Mesenchymal stem cell (in vitro differentiated cells and primary cell): ENCODE measurements around the gene EXOC3.
A peak's percentile ranks its signal among the peaks of the same experiment; 100 is the strongest.

Experiments used
- DNase-seq: peaks from one replicate; pipeline ENCODE4 v3.0.0-alpha.2; 2013
- H2AFZ ChIP-seq: one replicate; pipeline ENCODE4 v1.6.1; 2013; ENCODE audit warnings: low read depth, mild to moderate bottlenecking, control low read depth, inconsistent platforms, low read length, moderate library complexity
- H2AK5ac ChIP-seq: 2 replicates; pipeline ENCODE4 v1.6.1; 2013; ENCODE audit warnings: low read length, moderate library complexity, mild to moderate bottlenecking, inconsistent platforms; ENCODE audit not compliant: severe bottlenecking
- H2BK120ac ChIP-seq: one replicate; pipeline ENCODE4 v1.6.1; 2013; ENCODE audit warnings: low read depth, mild to moderate bottlenecking, inconsistent platforms, low read length, moderate library complexity
- H2BK12ac ChIP-seq, 2 experiments: one replicate each; pipeline ENCODE4 v1.6.1; 2013; ENCODE audit warnings: inconsistent platforms in 2 of 2, low read length in 2 of 2, mild to moderate bottlenecking in 2 of 2, moderate library complexity in 2 of 2, control low read depth in 1 of 2
- H2BK15ac ChIP-seq: one replicate; pipeline ENCODE4 v1.6.1; 2013; ENCODE audit warnings: mild to moderate bottlenecking, low read depth, inconsistent platforms; ENCODE audit not compliant: poor library complexity, severe bottlenecking
- H2BK5ac ChIP-seq: 2 replicates; pipeline ENCODE4 v1.6.1; 2013; ENCODE audit warnings: low read depth, mild to moderate bottlenecking, low read length, control low read depth, inconsistent platforms; ENCODE audit not compliant: poor library complexity, severe bottlenecking
- H3K14ac ChIP-seq, 2 experiments: one replicate each; pipeline ENCODE4 v1.6.1; 2013; ENCODE audit warnings: inconsistent platforms in 2 of 2, low read length in 2 of 2, control low read depth in 1 of 2, mild to moderate bottlenecking in 1 of 2, moderate library complexity in 1 of 2
- H3K18ac ChIP-seq, 2 experiments: one replicate each; pipeline ENCODE4 v1.6.1; 2013; ENCODE audit warnings: inconsistent platforms in 2 of 2, low read length in 2 of 2, control low read depth in 1 of 2, low read depth in 1 of 2, mild to moderate bottlenecking in 1 of 2
- H3K23ac ChIP-seq, 2 experiments: one replicate each; pipeline ENCODE4 v1.6.1; 2013; ENCODE audit warnings: inconsistent platforms in 2 of 2, low read length in 2 of 2, mild to moderate bottlenecking in 2 of 2, moderate library complexity in 2 of 2, control low read depth in 1 of 2
- H3K27ac ChIP-seq: 2 replicates; pipeline ENCODE4 v1.5.1; 2013; ENCODE audit warnings: mild to moderate bottlenecking, moderate library complexity, low read length, control low read depth, inconsistent platforms; ENCODE audit not compliant: poor library complexity, severe bottlenecking
- H3K27me3 ChIP-seq, 2 experiments: 2 replicates each; pipeline versions ENCODE4 v1.6.1 to v1.7.0; 2013; ENCODE audit warnings: low read length in 2 of 2, mild to moderate bottlenecking in 2 of 2, moderate library complexity in 2 of 2, control low read depth in 1 of 2, inconsistent platforms in 1 of 2; ENCODE audit not compliant: control insufficient read depth in 1 of 2, insufficient read depth in 1 of 2
- H3K36me3 ChIP-seq, 2 experiments: 2 replicates each; pipeline versions ENCODE4 v1.6.1 to v1.7.0; 2013; ENCODE audit warnings: low read length in 2 of 2, control low read depth in 1 of 2, inconsistent platforms in 1 of 2, low read depth in 1 of 2, mild to moderate bottlenecking in 1 of 2; ENCODE audit not compliant: insufficient read depth in 2 of 2, control insufficient read depth in 1 of 2
- H3K4ac ChIP-seq, 2 experiments: one replicate each; pipeline ENCODE4 v1.6.1; 2013; ENCODE audit warnings: inconsistent platforms in 2 of 2, low read length in 2 of 2, mild to moderate bottlenecking in 2 of 2, moderate library complexity in 2 of 2, control low read depth in 1 of 2, low read depth in 1 of 2
- H3K4me1 ChIP-seq: 2 replicates; pipeline ENCODE4 v1.6.1; 2013; ENCODE audit warnings: low read depth, low read length, control low read depth; ENCODE audit not compliant: control insufficient read depth, insufficient read depth
- H3K4me2 ChIP-seq: 2 replicates; pipeline ENCODE4 v1.6.1; 2013; ENCODE audit warnings: low read length, mild to moderate bottlenecking, inconsistent platforms; ENCODE audit not compliant: poor library complexity, severe bottlenecking
- H3K4me3 ChIP-seq, 2 experiments: 2 replicates each; pipeline versions ENCODE4 v1.5.1 to v1.7.0; 2013; ENCODE audit warnings: low read length in 2 of 2, mild to moderate bottlenecking in 2 of 2, control low read depth in 1 of 2, low read depth in 1 of 2; ENCODE audit not compliant: insufficient read depth in 1 of 2
- H3K79me1 ChIP-seq: replicated peaks from 2 replicates; pipeline ENCODE4 v1.6.1; 2013; ENCODE audit warnings: mild to moderate bottlenecking, control low read depth, low read length, inconsistent platforms; ENCODE audit not compliant: poor library complexity, severe bottlenecking
- H3K9ac ChIP-seq: 2 replicates; pipeline ENCODE4 v1.7.0; 2013; ENCODE audit warnings: mild to moderate bottlenecking, low read length, moderate library complexity
- H3K9me3 ChIP-seq: 2 replicates; pipeline ENCODE4 v1.7.0; 2013; ENCODE audit warnings: mild to moderate bottlenecking, low read length; ENCODE audit not compliant: control insufficient read depth
- H4K8ac ChIP-seq: one replicate; pipeline ENCODE4 v1.6.1; 2013; ENCODE audit warnings: inconsistent platforms, mild to moderate bottlenecking, low read length, moderate library complexity
- H4K91ac ChIP-seq: one replicate; pipeline ENCODE4 v1.6.1; 2013; ENCODE audit warnings: mild to moderate bottlenecking, low read length, inconsistent platforms
- WGBS: methylation state at CpG from one replicate; pipeline ENCODE4 v1.1.7; 2013; ENCODE audit warnings: mixed read lengths; 5-methylcytosine and 5-hydroxymethylcytosine counted together

The EXOC3 gene

GRCh38 chr5:428219-428618 is 14.8 kb upstream of the EXOC3 start:
- Histone ChIP-seq H3K23ac (no peak overlapping the region), H4K91ac (no peak overlapping the region), H2BK12ac (peak overlapping the region in 1 of 2 experiments; percentile 6), H3K9me3 (no peaks in the 10 kb centered on the region), H3K4me1 (peaks cover 41% of the 10 kb centered on the region), H3K4me3 (no peak overlapping the region), H3K18ac (no peak overlapping the region), H3K4ac (no peak overlapping the region), H4K8ac (no peak overlapping the region), H2BK15ac (no peak overlapping the region), H2AK5ac (no peak overlapping the region), H3K79me1 (no peaks in the 10 kb centered on the region), H3K14ac (no peak overlapping the region), H3K36me3 (peaks cover 3 to 49% of the 10 kb centered on the region in 2 experiments), H3K27me3 (no peaks in the 10 kb centered on the region), H3K27ac (no peak overlapping the region), H3K9ac (no peak overlapping the region), H2BK5ac (no peak overlapping the region), H2AFZ (no peak overlapping the region), H2BK120ac (no peak overlapping the region), H3K4me2 (no peak overlapping the region)
- 89% methylated on average over 9 of the region's 11 CpGs for WGBS
- DNase-seq = no peak

GRCh38 chr5:428754-429452 is 14.1 kb upstream of the EXOC3 start:
- peak overlapping the region in 1 of 2 experiments; percentile 61 for H3K18ac ChIP-seq
- no peak overlapping the region for H2BK15ac ChIP-seq
- no peak overlapping the region for H2BK120ac ChIP-seq
- 88% methylated on average over 21 of the region's 22 CpGs for WGBS
- H2AFZ ChIP-seq = no peak overlapping the region
- H2BK12ac ChIP-seq = no peak overlapping the region
- no peak overlapping the region for H2BK5ac ChIP-seq
- H4K8ac ChIP-seq = no peak overlapping the region
- no peaks in the 10 kb centered on the region for H3K9me3 ChIP-seq
- no peak overlapping the region for H3K14ac ChIP-seq
- H3K27me3 ChIP-seq = no peaks in the 10 kb centered on the region
- no peak overlapping the region for H2AK5ac ChIP-seq
- H3K9ac ChIP-seq = no peak overlapping the region
- H3K27ac ChIP-seq = no peak overlapping the region
- no peak overlapping the region for H3K4ac ChIP-seq
- H3K23ac ChIP-seq = no peak overlapping the region
- no peak overlapping the region for H3K4me3 ChIP-seq
- H3K36me3 ChIP-seq = peaks cover 3 to 45% of the 10 kb centered on the region in 2 experiments
- H3K79me1 ChIP-seq = no peaks in the 10 kb centered on the region
- DNase-seq = no peak
- H3K4me2 ChIP-seq = no peak overlapping the region
- peaks cover 42% of the 10 kb centered on the region for H3K4me1 ChIP-seq
- no peak overlapping the region for H4K91ac ChIP-seq

GRCh38 chr5:429453-430188 is 13.4 kb upstream of the EXOC3 start:
- Histone ChIP-seq H3K4me3 (peak overlapping the region in 1 of 2 experiments; percentile 35), H4K91ac (no peak overlapping the region), H3K23ac (no peak overlapping the region), H2BK120ac (no peak overlapping the region), H3K14ac (no peak overlapping the region), H3K79me1 (no peaks in the 10 kb centered on the region), H3K4me2 (peak overlapping the region; percentile 24), H3K4ac (no peak overlapping the region), H3K4me1 (peaks cover 40% of the 10 kb centered on the region), H2BK12ac (peak overlapping the region in 1 of 2 experiments; percentile 22), H3K27me3 (no peaks in the 10 kb centered on the region), H2AFZ (no peak overlapping the region), H2BK15ac (no peak overlapping the region), H4K8ac (no peak overlapping the region), H2AK5ac (no peak overlapping the region), H3K9me3 (no peaks in the 10 kb centered on the region), H2BK5ac (no peak overlapping the region), H3K27ac (peak overlapping the region; percentile 10), H3K9ac (peak overlapping the region; percentile 33), H3K18ac (peak overlapping the region in 1 of 2 experiments; percentile 61), H3K36me3 (peaks cover 6 to 52% of the 10 kb centered on the region in 2 experiments)
- no peak for DNase-seq
- 81% methylated on average over 35 of the region's 35 CpGs for WGBS

- no peak overlapping the region for H3K4me2 ChIP-seq
- H3K27ac ChIP-seq = no peak overlapping the region
- 89% methylated on average over 25 of the region's 25 CpGs for WGBS
- no peak overlapping the region for H3K23ac ChIP-seq
- no peak overlapping the region for H2BK5ac ChIP-seq
- no peaks in the 10 kb centered on the region for H3K27me3 ChIP-seq
- H2BK12ac ChIP-seq = peak overlapping the region; percentile 7 to 25
- peaks cover 35% of the 10 kb centered on the region for H3K4me1 ChIP-seq
- H3K4me3 ChIP-seq = peak overlapping the region in 1 of 2 experiments; percentile 35
- no peak for DNase-seq
- no peak overlapping the region for H2AK5ac ChIP-seq
- H3K79me1 ChIP-seq = no peaks in the 10 kb centered on the region
- no peak overlapping the region for H2BK15ac ChIP-seq
- H2BK120ac ChIP-seq = no peak overlapping the region
- peak overlapping the region in 1 of 2 experiments; percentile 31 for H3K18ac ChIP-seq
- peak overlapping the region; percentile 14 for H4K91ac ChIP-seq
- H3K36me3 ChIP-seq = peaks cover 6 to 54% of the 10 kb centered on the region in 2 experiments
- H4K8ac ChIP-seq = peak overlapping the region; percentile 35
- H2AFZ ChIP-seq = no peak overlapping the region
- no peak overlapping the region for H3K14ac ChIP-seq
- no peaks in the 10 kb centered on the region for H3K9me3 ChIP-seq
- peak overlapping the region in 1 of 2 experiments; percentile 12 for H3K4ac ChIP-seq
- peak overlapping the region; percentile 33 for H3K9ac ChIP-seq
Observed at GRCh38 chr5:430214-430925, 12.6 kb upstream of the EXOC3 start.
